AG09309 (cell line): ENCODE data around the gene UNKL.

Experiments used
- DNase-seq: peaks from one replicate; pipeline ENCODE4 v3.0.0-alpha.2; 2010; ENCODE audit warnings: low read depth
- H3K4me3 ChIP-seq: 2 replicates; pipeline ENCODE4 v1.5.1; 2011; ENCODE audit warnings: mild to moderate bottlenecking, low read depth, low read length, moderate library complexity; ENCODE audit not compliant: control insufficient read depth
- CTCF ChIP-seq: IDR thresholded peaks from 2 replicates; pipeline ENCODE4 v1.5.1; 2011; ENCODE audit warnings: mild to moderate bottlenecking, low read depth, low read length, inconsistent platforms; ENCODE audit not compliant: insufficient read depth, control insufficient read depth; ENCODE audit errors: missing control alignments

UNKL gene

GRCh38 chr16:1403036-1403435, 11.5 kb downstream of the UNKL start:
- no peak for TF ChIP-seq CTCF
- no peak overlapping the region for H3K4me3 ChIP-seq
- DNase-seq: no peak

GRCh38 chr16:1401758-1402154, 12.7 kb downstream of the UNKL start:
- DNase-seq: no peak
- no peak overlapping the region for H3K4me3 ChIP-seq
- no peak for TF ChIP-seq CTCF

- H3K4me3 ChIP-seq: no peak overlapping the region
- no peak for DNase-seq
- no peak for TF ChIP-seq CTCF
Measured at GRCh38 chr16:1401061-1401757, 13.3 kb downstream of the UNKL start.

- H3K4me3 ChIP-seq: no peak overlapping the region
- DNase-seq: no peak
- no peak for TF ChIP-seq CTCF
Measured at GRCh38 chr16:1398826-1399581, 15.5 kb downstream of the UNKL start.

- no peak for DNase-seq
- H3K4me3 ChIP-seq: no peak overlapping the region
- no peak for TF ChIP-seq CTCF
Measured at GRCh38 chr16:1398351-1398750, 16.2 kb downstream of the UNKL start.

GRCh38 chr16:1397779-1398178, 16.7 kb downstream of the UNKL start:
- DNase-seq: no peak
- no peak overlapping the region for H3K4me3 ChIP-seq
- TF ChIP-seq CTCF: no peak
